ENCODE data around the gene SMIM12.

SMIM12 gene

GRCh38 chr1:34808051-34808810 lies 51.3 kb downstream of the SMIM12 start:
- no peak for DNase-seq

- DNase-seq: no peak
Observed at GRCh38 chr1:34806396-34806795, 53.2 kb downstream of the SMIM12 start.

- DNase-seq: no peak
Observed at GRCh38 chr1:34803770-34804169, 55.8 kb downstream of the SMIM12 start.

Measured in anterior cingulate cortex (tissue), 58 donors.